ENCODE data around the gene TEX101.
"Not testable (repeated sequence)": the region's sequence is repeated elsewhere in the genome, so short reads cannot be mapped to it uniquely, and the experiment has no call there.

The TEX101 gene

DNA sequence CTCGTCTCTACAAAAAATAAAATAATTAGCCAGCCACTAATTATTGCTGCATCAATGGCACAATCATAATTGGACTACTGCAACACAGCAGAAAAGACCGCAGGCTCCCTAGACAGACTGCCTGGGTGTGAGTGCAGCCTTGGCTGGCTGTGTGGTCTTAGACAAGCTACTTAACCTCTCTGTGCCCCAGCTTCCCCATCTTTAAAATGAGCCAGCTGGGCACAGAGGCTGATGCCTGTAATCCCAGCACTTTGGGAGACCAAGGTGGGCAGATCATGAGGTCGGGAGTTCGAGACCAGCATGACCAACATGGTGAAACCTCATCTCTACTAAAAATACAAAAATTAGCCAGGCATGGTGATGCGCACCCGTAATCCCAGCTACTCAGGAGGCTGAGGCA is 19.0 kb downstream of the TEX101 start:
- TF ChIP-seq FOXA1 (IDR thresholded peaks at IDR 0.05) (no peak), SUZ12 (IDR thresholded peaks at IDR 0.05) (no peak), CTBP1 (IDR thresholded peaks at IDR 0.05; ENCODE audit: borderline replicate concordance) (no peak), NFRKB (IDR thresholded peaks at IDR 0.05) (no peak), FOXK2 (IDR thresholded peaks at IDR 0.05) (no peak), ELF4 (IDR thresholded peaks at IDR 0.05) (no peak), ZNF384 (IDR thresholded peaks at IDR 0.05) (no peak), SP1 (IDR thresholded peaks at IDR 0.05) (no peak), BHLHE40 (IDR thresholded peaks at IDR 0.05; ENCODE audit: borderline replicate concordance) (no peak), HDGF (IDR thresholded peaks at IDR 0.05; ENCODE audit: borderline replicate concordance) (no peak), L3MBTL2 (conservative IDR thresholded peaks at IDR 0.05) (no peak), TARDBP (IDR thresholded peaks at IDR 0.05) (no peak), FOXM1 (IDR thresholded peaks at IDR 0.05; ENCODE audit: borderline replicate concordance) (no peak), ARNT (IDR thresholded peaks at IDR 0.05) (no peak), LEF1 (IDR thresholded peaks at IDR 0.05; ENCODE audit: borderline replicate concordance) (no peak)
- TF ChIP-seq, protein P1, sequence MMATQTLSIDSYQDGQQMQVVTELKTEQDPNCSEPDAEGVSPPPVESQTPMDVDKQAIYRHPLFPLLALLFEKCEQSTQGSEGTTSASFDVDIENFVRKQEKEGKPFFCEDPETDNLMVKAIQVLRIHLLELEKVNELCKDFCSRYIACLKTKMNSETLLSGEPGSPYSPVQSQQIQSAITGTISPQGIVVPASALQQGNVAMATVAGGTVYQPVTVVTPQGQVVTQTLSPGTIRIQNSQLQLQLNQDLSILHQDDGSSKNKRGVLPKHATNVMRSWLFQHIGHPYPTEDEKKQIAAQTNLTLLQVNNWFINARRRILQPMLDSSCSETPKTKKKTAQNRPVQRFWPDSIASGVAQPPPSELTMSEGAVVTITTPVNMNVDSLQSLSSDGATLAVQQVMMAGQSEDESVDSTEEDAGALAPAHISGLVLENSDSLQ (IDR thresholded peaks at IDR 0.05): no peak
- ChIA-PET POLR2A (no interaction called here), CTCF (no interaction called here)
- DNase-seq (ENCODE audit: extremely low spot score): no peak

GRCh38 chr19:43435775-43436174 is 21.1 kb downstream of the TEX101 start:
- no peak for DNase-seq (ENCODE audit: extremely low spot score)
- CTCF ChIA-PET: interaction anchor here (0.7 to 0.8 kb wide), 2 partner anchors 11 to 159 kb away, joined by 3 read pairs; no protein-coding TSS in a partner anchor

DNA sequence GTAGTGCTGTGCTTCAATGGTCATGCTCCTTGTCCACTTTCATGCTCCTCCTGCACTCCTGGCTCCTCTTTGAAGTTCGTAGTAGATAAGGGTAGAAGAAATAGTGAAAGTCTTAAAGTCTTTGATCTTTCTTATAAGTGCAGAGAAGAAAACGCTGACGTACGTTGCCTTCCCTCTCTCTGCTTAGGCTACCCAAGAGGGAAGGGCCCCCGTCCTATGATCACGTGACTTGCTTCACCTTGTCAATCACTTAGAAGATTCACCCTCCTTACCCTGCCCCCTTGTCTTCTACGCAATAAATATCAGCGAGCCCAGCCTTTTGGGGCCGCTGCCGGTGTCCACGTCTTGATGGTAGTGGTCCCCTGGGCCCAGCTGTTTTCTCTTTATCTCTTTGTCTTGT is 22.6 kb downstream of the TEX101 start:
- DNase-seq (ENCODE audit: extremely low spot score); POLR2A ChIA-PET: not testable (repeated sequence)
- CTCF ChIA-PET: interaction anchor here (0.6 kb wide), 1 partner anchor 1127 kb away, joined by 3 read pairs; no protein-coding TSS in a partner anchor

More at GRCh38 chr19:43435775-43436174, 21.1 kb downstream of the TEX101 start:
- TF ChIP-seq ELF4 (IDR thresholded peaks at IDR 0.05): no peak
- no peak for TF ChIP-seq LEF1 (IDR thresholded peaks at IDR 0.05; ENCODE audit: borderline replicate concordance)
- TF ChIP-seq ZNF384 (IDR thresholded peaks at IDR 0.05): no peak
- no peak for TF ChIP-seq BHLHE40 (IDR thresholded peaks at IDR 0.05; ENCODE audit: borderline replicate concordance)
- no peak for TF ChIP-seq FOXA1 (IDR thresholded peaks at IDR 0.05)
- TF ChIP-seq SUZ12 (IDR thresholded peaks at IDR 0.05): no peak
- no peak for TF ChIP-seq NFRKB (IDR thresholded peaks at IDR 0.05)
- no peak for TF ChIP-seq CTBP1 (IDR thresholded peaks at IDR 0.05; ENCODE audit: borderline replicate concordance)
- TF ChIP-seq L3MBTL2 (conservative IDR thresholded peaks at IDR 0.05): no peak
- TF ChIP-seq FOXM1 (IDR thresholded peaks at IDR 0.05; ENCODE audit: borderline replicate concordance): no peak
- POLR2A ChIA-PET: no interaction called here

DNA sequence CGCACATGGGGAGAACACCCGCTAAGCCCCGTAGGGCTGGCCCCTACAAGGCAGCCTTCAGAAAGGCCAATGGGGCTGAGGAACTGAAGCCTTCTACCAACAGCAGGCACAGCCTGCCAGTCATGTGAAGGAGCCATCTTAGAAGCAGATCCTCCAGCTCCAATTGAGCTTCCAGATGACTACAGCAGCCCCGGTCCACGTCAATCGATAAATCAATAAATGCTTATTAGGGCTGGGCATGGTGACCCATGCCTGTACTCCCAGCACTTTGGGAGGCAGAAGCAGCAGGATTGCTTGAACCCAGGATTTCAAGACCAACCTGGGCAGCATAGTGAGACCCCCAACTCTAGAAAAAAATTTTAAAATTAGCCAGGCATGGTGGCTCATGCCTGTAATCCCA is 23.0 kb downstream of the TEX101 start:
- CTCF ChIA-PET: no interaction called here
- no peak for DNase-seq (ENCODE audit: extremely low spot score)
- TF ChIP-seq L3MBTL2 (conservative IDR thresholded peaks at IDR 0.05) (no peak), ELF4 (IDR thresholded peaks at IDR 0.05) (no peak), LEF1 (IDR thresholded peaks at IDR 0.05; ENCODE audit: borderline replicate concordance) (no peak), ZNF384 (IDR thresholded peaks at IDR 0.05) (no peak), HDGF (IDR thresholded peaks at IDR 0.05; ENCODE audit: borderline replicate concordance) (no peak), TARDBP (IDR thresholded peaks at IDR 0.05) (no peak), NFRKB (IDR thresholded peaks at IDR 0.05) (no peak), ARNT (IDR thresholded peaks at IDR 0.05) (no peak), BHLHE40 (IDR thresholded peaks at IDR 0.05; ENCODE audit: borderline replicate concordance) (no peak), FOXK2 (IDR thresholded peaks at IDR 0.05) (no peak), FOXM1 (IDR thresholded peaks at IDR 0.05; ENCODE audit: borderline replicate concordance) (no peak), SP1 (IDR thresholded peaks at IDR 0.05) (no peak)
- POLR2A ChIA-PET: no interaction called here

DNA sequence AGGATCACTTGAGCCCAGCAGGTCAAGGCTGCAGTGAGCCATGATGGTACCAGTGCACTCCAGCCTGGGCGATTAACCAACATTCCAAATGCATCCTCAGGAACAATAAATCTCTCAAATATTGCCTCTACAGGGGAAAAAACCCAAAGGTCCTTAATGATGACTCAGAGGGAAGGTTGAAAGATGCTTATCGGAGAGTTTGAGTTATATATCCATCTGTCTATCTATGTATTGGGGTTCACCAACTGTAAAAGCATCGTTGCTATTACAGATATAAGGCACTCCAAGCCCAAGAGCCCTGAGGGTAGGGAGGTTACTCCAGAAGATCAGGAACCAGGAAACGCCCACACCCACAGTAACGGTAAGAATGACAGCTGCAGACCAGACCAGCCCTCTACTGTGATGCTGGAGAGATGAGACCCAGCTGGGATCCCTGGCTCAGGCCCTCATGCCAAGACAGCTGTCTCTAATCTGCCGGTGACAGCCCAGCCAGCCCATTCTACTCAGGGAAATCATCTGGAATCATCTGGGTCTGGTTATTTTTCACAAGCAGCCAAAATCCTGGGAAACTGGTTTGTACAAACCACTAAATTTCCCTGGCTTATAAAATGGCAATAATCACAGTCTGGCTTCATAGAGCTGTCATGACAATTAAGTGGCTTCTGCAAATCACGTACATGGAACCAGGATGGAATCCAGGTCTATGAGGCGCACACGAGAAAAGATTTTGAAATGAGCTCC is 23.8 kb downstream of the TEX101 start:
- TF ChIP-seq L3MBTL2 (conservative IDR thresholded peaks at IDR 0.05) (no peak), LEF1 (IDR thresholded peaks at IDR 0.05; ENCODE audit: borderline replicate concordance) (no peak), ZNF384 (IDR thresholded peaks at IDR 0.05) (no peak), NFRKB (IDR thresholded peaks at IDR 0.05) (no peak), ELF4 (IDR thresholded peaks at IDR 0.05) (no peak), TARDBP (IDR thresholded peaks at IDR 0.05) (no peak), FOXK2 (IDR thresholded peaks at IDR 0.05) (no peak), ARNT (IDR thresholded peaks at IDR 0.05) (no peak), CTBP1 (IDR thresholded peaks at IDR 0.05; ENCODE audit: borderline replicate concordance) (no peak), BHLHE40 (IDR thresholded peaks at IDR 0.05; ENCODE audit: borderline replicate concordance) (no peak), FOXM1 (IDR thresholded peaks at IDR 0.05; ENCODE audit: borderline replicate concordance) (no peak)
- TF ChIP-seq, protein P1 (IDR thresholded peaks at IDR 0.05): no peak
- CTCF ChIA-PET: interaction anchor here (1.0 to 1.4 kb wide), 2 partner anchors 9 to 81 kb away, joined by 3 to 5 read pairs; no protein-coding TSS in a partner anchor
- DNase-seq (ENCODE audit: extremely low spot score): no peak
- POLR2A ChIA-PET: no interaction called here

GRCh38 chr19:43439032-43439708 is 24.5 kb downstream of the TEX101 start:
- no peak for DNase-seq (ENCODE audit: extremely low spot score)
- ChIA-PET CTCF (interaction anchor here (1.0 to 1.4 kb wide), 2 partner anchors 8 to 80 kb away, joined by 3 to 5 read pairs; no protein-coding TSS in a partner anchor), POLR2A (no interaction called here)
- TF ChIP-seq, protein P1 (IDR thresholded peaks at IDR 0.05): no peak
- TF ChIP-seq SUZ12 (IDR thresholded peaks at IDR 0.05): no peak
- TF ChIP-seq LEF1 (IDR thresholded peaks at IDR 0.05; ENCODE audit: borderline replicate concordance): no peak
- no peak for TF ChIP-seq ZNF384 (IDR thresholded peaks at IDR 0.05)
- no peak for TF ChIP-seq CTBP1 (IDR thresholded peaks at IDR 0.05; ENCODE audit: borderline replicate concordance)
- TF ChIP-seq HDGF (IDR thresholded peaks at IDR 0.05; ENCODE audit: borderline replicate concordance): no peak
- TF ChIP-seq FOXM1 (IDR thresholded peaks at IDR 0.05; ENCODE audit: borderline replicate concordance): no peak
- TF ChIP-seq FOXK2 (IDR thresholded peaks at IDR 0.05): no peak
- TF ChIP-seq FOXA1 (IDR thresholded peaks at IDR 0.05): no peak
- TF ChIP-seq TARDBP (IDR thresholded peaks at IDR 0.05): no peak
- TF ChIP-seq SP1 (IDR thresholded peaks at IDR 0.05): no peak
- TF ChIP-seq NFRKB (IDR thresholded peaks at IDR 0.05): no peak
- no peak for TF ChIP-seq L3MBTL2 (conservative IDR thresholded peaks at IDR 0.05)
- TF ChIP-seq ARNT (IDR thresholded peaks at IDR 0.05): no peak
- TF ChIP-seq BHLHE40 (IDR thresholded peaks at IDR 0.05; ENCODE audit: borderline replicate concordance): no peak
- TF ChIP-seq ELF4 (IDR thresholded peaks at IDR 0.05): no peak
